Thyroid gland (tissue), 4 donors: ENCODE measurements around the gene TMIE. TPM values are rescaled to one million over a fixed set of nuclear protein-coding genes. Genes with fewer than 3 reads are reported as not detected.

ENCODE experiments used
- DNase-seq, 2 donors: peaks; one replicate each; pipeline ENCODE4 v3.0.0-alpha.2; 2019
- H3K27ac ChIP-seq, 3 donors: fragments of 200-600 bp; sonication (generic); 1 replicate in 2 of 3; 2 replicates in 1 of 3; pipeline ENCODE4 v1.5.1; 2016 to 2019; ENCODE audit warnings: mild to moderate bottlenecking in 1 of 3, moderate library complexity in 1 of 3
- H3K27me3 ChIP-seq: fragments of 200-600 bp; sonication (generic); one replicate; pipeline ENCODE4 v1.5.1; 2019
- H3K36me3 ChIP-seq, 2 donors: fragments of 200-600 bp; sonication (generic); one replicate each; pipeline ENCODE4 v1.5.1; 2016 to 2019
- H3K4me1 ChIP-seq, 2 donors: fragments of 200-600 bp; sonication (generic); one replicate each; pipeline ENCODE4 v1.5.1; 2017 to 2019
- H3K4me3 ChIP-seq, 3 donors: fragments of 200-600 bp; sonication (generic); replicated peaks in 1 of 3; 1 replicate in 2 of 3; 2 replicates in 1 of 3; pipeline ENCODE4 v1.5.1; 2016; ENCODE audit warnings: mild to moderate bottlenecking in 1 of 3
- H3K9me3 ChIP-seq: fragments of 200-600 bp; sonication (generic); one replicate; pipeline ENCODE4 v1.5.1; 2017
- POLR2A ChIP-seq, 2 donors: fragments of 450-650 bp; IDR thresholded peaks; one replicate each; pipeline ENCODE4 v1.6.1; 2017; ENCODE audit warnings: antibody characterized with exemption in 2 of 2, mild to moderate bottlenecking in 2 of 2, moderate library complexity in 1 of 2
- WGBS, 2 donors: methylation state at CpG; one replicate each; pipeline ENCODE4 v1.1.5; 2017; 5-methylcytosine and 5-hydroxymethylcytosine counted together
- intact Hi-C: fragments of 100-400 bp; cut with DNase I; formaldehyde crosslinking; loops from one replicate; pipeline ENCODE4 v1.15.1; 2023
- total RNA-seq, 4 donors: library from RNA; depleted of rRNA; stranded (reverse); fragments of >200 nt; gene quantifications; one replicate each; pipeline ENCODE4 v1.2.3, GENCODE V29; 2016
- TF ChIP-seq, protein P1 (sequence below), 6 experiments: fragments of 200-600 bp in 3 of 6; fragments of 450-650 bp in 3 of 6; sonication (generic) in 3 of 6; IDR thresholded peaks; one replicate each; pipeline ENCODE4 v1.5.1; 2016 to 2019; ENCODE audit warnings: antibody characterized with exemption in 6 of 6, mild to moderate bottlenecking in 2 of 6, inconsistent platforms in 1 of 6, moderate library complexity in 1 of 6

The TMIE gene
- total RNA-seq, 4 donors from 2014 or later: 0.83 to 1.3 (median 1.1) TPM; not detected in 1

DNA sequence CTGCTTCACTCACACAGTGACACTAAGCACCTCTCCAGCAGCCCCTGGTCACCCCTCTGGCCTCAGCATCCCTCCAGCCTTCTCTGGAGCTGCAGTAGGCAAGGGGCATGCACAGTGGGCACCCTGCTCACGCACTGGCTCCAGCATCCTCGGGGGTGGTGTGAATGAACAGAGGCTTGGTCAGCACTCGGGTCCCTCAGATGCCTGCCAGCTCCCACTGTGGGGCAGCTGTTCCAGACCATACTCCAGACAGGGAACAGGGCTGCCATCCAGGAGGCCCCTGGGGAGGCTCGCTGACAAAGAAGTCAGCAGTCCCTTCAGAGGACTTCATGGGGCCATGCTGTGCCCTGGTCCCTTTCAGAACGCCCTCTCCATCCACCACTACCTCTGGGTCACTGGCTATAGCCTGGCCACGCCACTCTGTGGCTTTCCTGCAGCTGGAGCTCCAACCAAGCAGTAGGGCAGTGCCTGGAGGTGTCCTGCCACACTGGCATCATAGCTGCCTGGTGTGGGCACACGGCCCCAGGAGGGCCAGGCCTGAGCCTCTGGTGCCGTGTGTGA lies 34.1 kb upstream of the TMIE start:
- TF ChIP-seq, protein P1, sequence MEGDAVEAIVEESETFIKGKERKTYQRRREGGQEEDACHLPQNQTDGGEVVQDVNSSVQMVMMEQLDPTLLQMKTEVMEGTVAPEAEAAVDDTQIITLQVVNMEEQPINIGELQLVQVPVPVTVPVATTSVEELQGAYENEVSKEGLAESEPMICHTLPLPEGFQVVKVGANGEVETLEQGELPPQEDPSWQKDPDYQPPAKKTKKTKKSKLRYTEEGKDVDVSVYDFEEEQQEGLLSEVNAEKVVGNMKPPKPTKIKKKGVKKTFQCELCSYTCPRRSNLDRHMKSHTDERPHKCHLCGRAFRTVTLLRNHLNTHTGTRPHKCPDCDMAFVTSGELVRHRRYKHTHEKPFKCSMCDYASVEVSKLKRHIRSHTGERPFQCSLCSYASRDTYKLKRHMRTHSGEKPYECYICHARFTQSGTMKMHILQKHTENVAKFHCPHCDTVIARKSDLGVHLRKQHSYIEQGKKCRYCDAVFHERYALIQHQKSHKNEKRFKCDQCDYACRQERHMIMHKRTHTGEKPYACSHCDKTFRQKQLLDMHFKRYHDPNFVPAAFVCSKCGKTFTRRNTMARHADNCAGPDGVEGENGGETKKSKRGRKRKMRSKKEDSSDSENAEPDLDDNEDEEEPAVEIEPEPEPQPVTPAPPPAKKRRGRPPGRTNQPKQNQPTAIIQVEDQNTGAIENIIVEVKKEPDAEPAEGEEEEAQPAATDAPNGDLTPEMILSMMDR (IDR thresholded peaks at IDR 0.05): no peak
- DNase-seq: no peak
- no peak overlapping the region for H3K27ac ChIP-seq
- H3K4me3 ChIP-seq: no peak overlapping the region
- H3K36me3 ChIP-seq: no peaks in the 10 kb centered on the region
- H3K27me3 ChIP-seq: no peaks in the 10 kb centered on the region
- H3K9me3 ChIP-seq: no peaks in the 10 kb centered on the region
- 88 to 97% methylated on average over 8 of the region's 8 CpGs for WGBS, 2 donors
- H3K4me1 ChIP-seq: peaks cover 3 to 10% of the 10 kb centered on the region in 2 donors
- intact Hi-C loops: no loop called here

DNA sequence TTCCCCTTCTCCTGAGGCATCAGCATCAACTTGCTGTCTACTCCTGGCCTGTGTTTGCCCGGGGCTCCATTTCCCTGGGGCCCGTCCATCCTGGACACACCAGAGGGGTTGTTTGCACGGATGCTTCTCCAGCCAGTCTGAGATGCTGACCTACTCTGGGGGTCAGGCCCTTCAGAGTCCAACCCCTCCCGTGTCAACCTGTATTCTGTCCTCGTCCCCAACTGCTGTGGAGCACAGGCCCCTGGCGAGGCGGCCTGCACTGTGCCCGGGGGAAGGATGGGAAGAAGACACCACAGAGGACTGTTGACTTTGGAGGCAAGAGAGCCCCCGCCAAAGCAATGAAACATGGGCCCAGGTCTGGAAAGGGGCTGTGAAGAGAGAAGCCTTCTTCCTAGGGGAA lies 33.5 kb upstream of the TMIE start:
- no peak overlapping the region for H3K27ac ChIP-seq
- peaks cover 3 to 10% of the 10 kb centered on the region in 2 donors for H3K4me1 ChIP-seq
- H3K27me3 ChIP-seq: no peaks in the 10 kb centered on the region
- H3K9me3 ChIP-seq: no peaks in the 10 kb centered on the region
- no peak for DNase-seq
- intact Hi-C loops: no loop called here
- no peak overlapping the region for H3K4me3 ChIP-seq
- no peak for TF ChIP-seq POLR2A (IDR thresholded peaks at IDR 0.05)
- TF ChIP-seq, protein P1 (IDR thresholded peaks at IDR 0.05): no peak
- WGBS, 2 donors: 89 to 90% methylated on average over 9 of the region's 9 CpGs
- no peaks in the 10 kb centered on the region for H3K36me3 ChIP-seq

DNA sequence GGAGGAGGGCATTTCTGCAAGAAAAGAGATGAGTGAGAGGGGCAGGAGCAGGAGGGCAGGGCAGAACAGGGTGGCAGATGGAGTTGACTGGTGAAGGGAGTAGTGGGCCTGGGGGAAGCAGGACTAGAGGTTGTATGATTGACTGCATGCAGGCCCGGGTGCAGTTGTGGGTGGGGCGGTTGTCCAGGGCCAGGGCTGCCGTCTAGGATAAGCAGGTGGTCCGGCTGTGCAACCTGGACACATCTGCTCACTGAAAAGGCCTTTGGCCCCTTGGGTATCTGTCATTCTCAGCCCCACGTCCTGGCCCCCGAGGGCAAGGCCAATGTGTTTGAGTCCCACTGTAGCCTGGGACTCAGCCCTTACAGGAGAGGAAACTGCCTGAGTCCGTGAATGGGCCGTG lies 33.1 kb upstream of the TMIE start:
- Histone ChIP-seq H3K4me3 (no peak overlapping the region), H3K36me3 (no peaks in the 10 kb centered on the region), H3K4me1 (peaks cover 3 to 10% of the 10 kb centered on the region in 2 donors), H3K27ac (no peak overlapping the region), H3K27me3 (no peaks in the 10 kb centered on the region), H3K9me3 (no peaks in the 10 kb centered on the region)
- TF ChIP-seq, protein P1 (IDR thresholded peaks at IDR 0.05): no peak
- no peak for TF ChIP-seq POLR2A (IDR thresholded peaks at IDR 0.05)
- intact Hi-C loops: no loop called here
- DNase-seq: no peak
- WGBS, 2 donors: 67 to 74% methylated on average over 8 of the region's 8 CpGs

DNA sequence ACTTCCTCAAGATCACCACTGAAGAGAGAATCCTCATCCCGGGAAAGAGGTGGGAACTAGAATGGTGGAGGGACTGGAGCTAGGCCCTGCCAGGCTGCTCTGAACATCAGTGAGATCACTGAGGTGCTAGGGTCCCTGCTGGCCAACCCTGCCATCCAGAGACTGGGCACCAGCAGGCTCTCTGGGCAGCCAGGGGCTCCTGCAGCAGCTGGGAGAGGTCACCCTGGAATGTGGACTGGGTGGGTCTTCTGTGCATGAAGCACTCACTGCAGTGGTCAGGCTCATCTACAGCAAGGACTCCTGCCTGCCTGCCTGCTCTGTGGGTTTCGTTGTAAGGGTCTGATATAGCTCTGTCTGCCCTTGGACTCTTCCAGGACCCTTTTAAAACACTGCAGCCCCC lies 32.6 kb upstream of the TMIE start:
- Histone ChIP-seq H3K27me3 (no peaks in the 10 kb centered on the region), H3K27ac (no peak overlapping the region), H3K4me1 (peaks cover 3 to 10% of the 10 kb centered on the region in 2 donors), H3K9me3 (no peaks in the 10 kb centered on the region), H3K4me3 (no peak overlapping the region), H3K36me3 (peaks cover 0 to 3% of the 10 kb centered on the region in 2 donors)
- WGBS, 2 donors: 72 to 92% methylated on average over 2 of the region's 2 CpGs
- no peak for TF ChIP-seq POLR2A (IDR thresholded peaks at IDR 0.05)
- TF ChIP-seq, protein P1 (IDR thresholded peaks at IDR 0.05): no peak
- DNase-seq: no peak
- intact Hi-C loops: no loop called here

DNA sequence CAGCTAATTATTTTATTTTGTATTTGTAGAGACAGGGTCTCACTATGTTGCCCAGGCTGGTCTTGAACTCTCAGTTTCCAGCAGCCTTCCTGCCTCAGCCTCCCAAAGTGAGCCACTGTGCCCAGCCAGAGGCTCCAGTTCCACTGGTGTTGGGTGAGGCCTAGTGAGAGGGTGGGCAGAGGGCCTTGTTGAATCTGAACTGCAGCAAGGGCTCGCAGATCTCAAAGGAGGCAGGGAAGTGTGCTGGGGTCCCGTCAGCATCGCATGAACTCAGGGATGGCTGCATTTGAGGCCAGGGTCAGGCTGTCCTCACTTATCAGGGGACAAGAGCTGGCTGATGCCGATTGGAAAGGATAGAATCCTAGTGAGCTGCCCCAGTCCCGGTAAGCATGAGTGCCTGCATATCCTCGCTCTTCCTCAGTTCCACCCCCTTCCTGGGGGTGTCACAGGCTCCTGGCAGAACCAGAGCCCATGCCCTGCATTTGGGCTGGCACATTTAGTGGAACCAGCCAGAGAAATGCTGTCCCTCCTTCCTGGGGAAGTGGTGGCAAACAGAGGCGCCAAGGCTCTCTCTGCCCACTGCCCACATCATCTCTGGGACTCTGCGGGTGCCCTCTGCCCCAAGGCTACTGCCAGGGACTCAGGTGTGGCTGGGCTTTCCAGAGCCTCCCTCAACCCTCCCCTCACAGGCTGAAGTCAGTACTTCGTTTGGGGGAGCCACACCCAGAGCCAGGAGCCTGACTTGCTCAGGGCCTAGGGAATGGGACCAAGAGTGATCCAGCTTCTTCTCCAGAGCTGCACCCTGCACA lies 31.8 kb upstream of the TMIE start:
- Histone ChIP-seq H3K4me3 (no peak overlapping the region), H3K36me3 (peaks cover 0 to 10% of the 10 kb centered on the region in 2 donors), H3K4me1 (peaks cover 3 to 10% of the 10 kb centered on the region in 2 donors), H3K27me3 (no peaks in the 10 kb centered on the region), H3K9me3 (no peaks in the 10 kb centered on the region), H3K27ac (no peak overlapping the region)
- WGBS, 2 donors: 76 to 90% methylated on average over 7 to 8 of the region's 9 CpGs
- TF ChIP-seq, protein P1 (IDR thresholded peaks at IDR 0.05): no peak
- TF ChIP-seq POLR2A (IDR thresholded peaks at IDR 0.05): no peak
- no peak for DNase-seq
- intact Hi-C loops: no loop called here
